ENCODE data around the gene GRIK1.

The GRIK1 gene

DNA sequence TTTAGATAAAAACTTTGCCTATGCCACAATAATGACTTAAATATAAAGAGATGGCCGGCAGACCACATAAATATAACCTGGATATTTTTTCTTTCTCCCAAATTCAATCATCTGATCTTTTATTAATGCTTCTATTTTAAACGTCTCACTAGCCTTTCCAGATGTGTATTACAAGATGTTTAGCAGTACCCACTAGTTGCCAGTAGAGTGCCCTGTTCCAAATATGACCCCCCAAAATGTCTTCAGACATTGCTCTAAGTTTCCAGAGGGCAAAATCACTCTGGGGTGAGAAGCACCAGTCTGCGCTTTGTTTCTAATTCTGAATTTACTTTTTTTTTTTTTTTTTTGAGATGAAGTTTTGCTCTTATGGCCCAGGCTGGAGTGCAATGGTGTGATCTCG is 268.1 kb downstream of the GRIK1 start:
- no peak for DNase-seq (ENCODE audit: low read depth)

DNA sequence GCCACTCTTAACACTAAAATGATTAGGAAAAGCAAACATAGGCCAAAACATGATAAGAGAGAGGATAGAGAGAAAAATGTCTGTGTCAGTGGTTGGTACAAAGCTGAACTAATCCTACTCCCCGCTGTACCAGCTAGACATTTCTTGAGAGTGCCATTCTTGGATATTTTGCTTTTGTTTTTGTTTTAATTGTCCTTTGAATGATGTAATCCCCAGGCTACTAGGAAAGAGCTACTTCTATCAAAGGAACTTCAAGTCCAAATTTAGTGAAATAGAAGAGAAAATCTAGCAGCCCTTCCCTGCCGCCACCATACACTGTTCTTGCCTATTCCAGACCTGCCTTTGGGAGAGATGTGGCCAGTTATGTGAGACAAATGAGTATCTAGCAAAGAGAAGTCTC is 269.6 kb downstream of the GRIK1 start:
- no peak for DNase-seq (ENCODE audit: low read depth)

DNA sequence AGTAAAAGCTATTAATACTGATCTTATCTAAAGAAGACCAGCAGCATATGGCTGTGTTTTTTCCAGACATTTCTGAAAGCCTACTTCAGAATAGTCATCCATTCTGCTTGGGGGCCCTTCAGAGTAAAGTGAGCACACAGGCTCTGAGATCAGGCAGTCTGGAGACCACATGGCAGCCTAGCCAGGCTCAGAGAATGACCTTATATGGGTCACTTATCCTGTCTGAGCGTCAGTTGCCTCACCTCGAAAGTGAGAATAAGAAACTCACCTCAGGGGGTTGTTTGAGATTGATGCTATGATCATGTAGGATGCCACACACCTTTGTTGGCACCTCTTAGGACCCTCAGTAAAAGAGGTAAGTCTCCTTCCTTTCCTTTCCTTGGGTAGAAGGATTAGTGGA is 270.4 kb downstream of the GRIK1 start:
- DNase-seq (ENCODE audit: low read depth), result no peak

DNA sequence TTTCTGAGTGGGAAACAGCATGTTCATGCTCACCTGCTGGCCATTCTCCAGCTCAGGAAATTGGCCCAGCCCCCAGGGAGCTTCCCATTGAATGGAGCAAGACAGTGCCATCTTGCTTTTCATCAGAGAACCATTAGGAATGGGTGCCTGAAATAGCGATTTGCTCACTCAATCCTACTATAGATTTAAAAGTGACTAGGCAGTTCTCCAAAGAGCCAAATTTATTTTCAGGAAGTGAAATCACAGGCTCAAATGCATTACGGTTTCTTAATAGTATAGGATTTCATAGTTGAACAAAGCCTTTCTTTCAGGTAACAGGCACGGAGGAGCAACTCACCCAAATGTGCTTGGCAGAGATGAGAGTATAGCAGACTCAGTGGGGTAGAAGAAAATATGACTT is 272.1 kb downstream of the GRIK1 start:
- no peak for DNase-seq (ENCODE audit: low read depth)

DNA sequence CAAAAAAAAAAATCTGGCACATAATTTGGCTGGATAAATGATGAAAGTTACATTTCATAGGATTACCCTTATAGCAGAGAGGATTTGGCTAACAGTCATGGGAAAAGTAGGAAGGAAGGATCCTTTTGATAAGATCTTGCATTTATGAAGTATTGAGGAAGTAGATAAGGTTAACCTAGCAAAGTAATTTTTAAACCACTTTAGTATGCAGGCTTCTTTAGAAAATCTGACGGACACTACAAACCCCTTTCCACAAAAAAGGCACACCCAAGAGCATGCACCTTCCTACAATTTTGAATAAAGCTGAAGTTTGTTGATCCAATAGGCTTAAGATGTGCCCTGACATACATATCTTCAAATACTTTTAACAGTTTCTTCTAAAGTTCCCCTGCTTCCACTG is 275.2 kb downstream of the GRIK1 start:
- no peak for DNase-seq (ENCODE audit: low read depth)

DNA sequence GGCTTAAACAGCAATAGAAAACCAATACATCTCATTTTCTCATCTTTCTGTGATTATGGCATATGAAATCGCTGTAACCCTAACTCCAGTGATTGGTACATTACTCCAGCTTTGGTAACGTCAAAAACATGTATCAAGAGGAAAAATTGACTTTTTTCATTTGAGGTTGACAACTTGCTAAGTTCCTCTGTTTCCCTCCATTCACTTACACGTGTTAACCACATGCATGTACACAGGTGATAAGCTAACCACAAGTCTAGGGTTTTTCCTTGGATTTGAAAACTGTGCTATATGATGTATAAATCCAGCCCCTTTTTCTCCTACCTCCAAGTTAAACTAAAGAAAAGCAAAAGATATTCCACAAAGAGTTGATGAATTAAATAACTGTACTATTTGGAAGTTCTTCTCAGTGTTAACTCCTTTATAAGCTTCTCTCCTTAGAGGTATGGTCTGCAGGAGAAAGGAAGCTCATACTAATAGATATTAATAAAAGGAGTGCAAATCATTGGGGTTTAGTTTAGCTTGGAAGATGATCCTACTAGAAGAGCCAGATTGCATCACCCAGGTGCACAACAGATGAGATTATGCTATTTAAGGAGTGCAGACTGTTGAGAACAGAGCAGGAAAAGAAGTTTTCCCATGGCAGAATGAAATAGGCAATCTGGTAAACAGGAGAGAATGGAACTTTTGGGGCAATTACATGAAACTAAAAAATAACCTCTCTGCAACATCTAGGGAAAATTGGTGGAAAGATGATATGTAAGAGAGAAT is 277.9 kb downstream of the GRIK1 start:
- DNase-seq (ENCODE audit: low read depth), result no peak

DNA sequence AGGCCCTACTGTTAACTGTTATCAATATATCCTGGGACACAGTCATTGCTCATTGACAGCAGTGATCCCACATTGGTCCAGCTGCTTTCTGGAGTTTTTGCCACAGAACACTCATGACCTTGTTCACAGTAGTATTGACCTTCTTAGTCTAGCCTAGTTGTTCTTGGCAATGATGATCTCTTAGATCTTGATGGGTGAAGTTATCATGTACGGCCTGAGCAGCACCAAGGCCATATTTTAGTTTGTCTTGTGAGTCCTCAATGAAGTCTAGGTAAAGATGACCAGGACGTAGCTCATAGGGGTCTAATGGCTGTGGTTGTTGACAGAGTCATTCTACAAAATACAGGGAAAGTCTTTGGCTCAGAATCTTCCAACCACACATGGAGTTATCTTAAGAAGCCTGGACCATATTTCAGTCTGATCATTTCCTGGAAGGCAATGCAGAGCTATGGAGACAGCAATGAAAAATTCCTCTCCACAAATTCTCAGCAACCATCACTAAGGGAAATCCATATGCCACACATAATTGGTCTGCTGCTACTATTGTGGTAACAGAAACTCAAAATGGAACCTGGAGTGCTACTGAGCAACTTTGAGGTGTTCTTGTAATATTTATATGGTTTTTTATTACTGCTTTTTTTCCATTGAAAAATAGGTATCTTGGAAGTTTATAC is 279.6 kb downstream of the GRIK1 start:
- no peak for DNase-seq (ENCODE audit: low read depth)

DNA sequence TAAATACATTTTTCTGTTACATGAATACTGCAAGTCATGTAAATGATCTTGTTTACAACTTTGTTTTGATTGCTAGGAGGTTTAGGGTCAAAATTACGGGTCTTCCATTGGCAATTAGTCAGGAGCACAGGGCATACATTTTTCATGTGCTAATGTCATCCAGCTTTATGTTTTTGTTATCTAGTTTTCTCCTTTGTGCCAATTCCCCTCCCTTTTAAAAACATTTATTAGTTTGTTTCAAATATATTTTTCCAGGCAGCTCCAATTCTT is 280.9 kb downstream of the GRIK1 start:
- DNase-seq (ENCODE audit: low read depth), result no peak

DNA sequence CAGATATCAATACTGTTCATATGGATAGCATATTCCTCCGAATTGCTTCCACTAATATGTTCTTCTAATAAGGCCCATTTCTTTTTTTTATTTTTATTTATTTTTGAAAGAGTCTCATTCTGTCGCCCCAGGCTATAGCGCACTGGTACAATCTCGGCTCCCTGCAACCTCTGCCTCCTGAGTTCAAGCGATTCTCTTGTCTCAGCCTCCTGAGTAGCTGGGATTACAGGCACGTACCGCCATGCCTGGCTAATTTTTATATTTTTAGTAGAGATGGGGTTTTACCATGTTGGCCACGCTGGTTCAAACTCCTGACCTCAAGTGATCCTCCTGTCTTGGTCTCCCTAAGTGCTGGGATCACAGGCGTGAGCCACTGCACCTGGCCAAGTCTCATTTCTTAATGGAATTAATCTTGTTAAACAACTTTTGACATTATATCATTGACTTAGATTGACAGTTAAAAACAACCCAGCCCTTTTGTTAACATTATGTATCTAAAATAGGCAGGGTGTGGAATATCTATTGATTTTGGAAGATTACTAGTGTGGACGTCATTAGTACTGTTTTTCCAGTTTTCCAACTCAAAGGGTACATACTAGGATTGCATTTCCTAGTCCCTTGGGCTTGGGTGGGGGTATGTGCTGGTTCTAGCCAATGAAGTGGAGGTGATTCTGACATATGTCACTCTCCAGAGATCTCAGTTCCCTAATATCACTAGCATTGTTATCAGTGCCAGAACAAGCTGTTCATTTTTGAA is 281.4 kb downstream of the GRIK1 start:
- no peak for DNase-seq (ENCODE audit: low read depth)

DNA sequence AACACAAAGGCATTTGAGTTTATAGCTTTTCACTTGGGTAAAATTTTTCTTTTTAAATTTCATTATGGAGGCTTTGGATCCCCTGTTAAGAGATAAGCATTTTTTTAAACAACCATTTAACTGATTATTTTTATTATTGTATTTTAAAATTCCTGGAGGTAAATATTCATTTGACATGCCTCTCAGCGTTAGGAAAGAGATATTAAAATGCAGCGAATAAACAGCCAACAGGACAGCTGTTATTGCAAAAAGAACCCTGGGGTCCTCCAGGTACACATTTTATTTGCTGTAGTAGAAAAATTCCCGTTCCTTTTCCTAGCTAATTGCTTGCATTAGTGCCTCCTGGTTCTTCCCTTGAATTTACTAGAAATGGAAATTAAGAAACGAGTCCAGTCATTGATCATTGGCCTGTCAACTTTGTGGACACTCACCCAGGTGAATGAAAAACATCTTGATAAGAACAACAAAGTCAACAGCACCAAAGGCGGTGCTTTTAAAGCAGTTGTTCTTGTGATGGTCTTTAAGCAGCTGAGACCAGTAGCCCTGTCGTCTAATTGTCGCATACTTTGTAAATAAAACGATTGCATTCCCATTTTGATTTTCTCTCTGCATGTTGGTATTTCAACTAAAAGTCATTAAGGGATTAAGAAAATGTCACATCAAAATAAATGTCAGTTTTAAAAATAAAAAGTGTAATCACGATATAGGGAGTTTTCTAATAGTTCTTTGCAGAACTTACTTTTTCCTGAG is 282.4 kb downstream of the GRIK1 start:
- no peak for DNase-seq (ENCODE audit: low read depth)

DNA sequence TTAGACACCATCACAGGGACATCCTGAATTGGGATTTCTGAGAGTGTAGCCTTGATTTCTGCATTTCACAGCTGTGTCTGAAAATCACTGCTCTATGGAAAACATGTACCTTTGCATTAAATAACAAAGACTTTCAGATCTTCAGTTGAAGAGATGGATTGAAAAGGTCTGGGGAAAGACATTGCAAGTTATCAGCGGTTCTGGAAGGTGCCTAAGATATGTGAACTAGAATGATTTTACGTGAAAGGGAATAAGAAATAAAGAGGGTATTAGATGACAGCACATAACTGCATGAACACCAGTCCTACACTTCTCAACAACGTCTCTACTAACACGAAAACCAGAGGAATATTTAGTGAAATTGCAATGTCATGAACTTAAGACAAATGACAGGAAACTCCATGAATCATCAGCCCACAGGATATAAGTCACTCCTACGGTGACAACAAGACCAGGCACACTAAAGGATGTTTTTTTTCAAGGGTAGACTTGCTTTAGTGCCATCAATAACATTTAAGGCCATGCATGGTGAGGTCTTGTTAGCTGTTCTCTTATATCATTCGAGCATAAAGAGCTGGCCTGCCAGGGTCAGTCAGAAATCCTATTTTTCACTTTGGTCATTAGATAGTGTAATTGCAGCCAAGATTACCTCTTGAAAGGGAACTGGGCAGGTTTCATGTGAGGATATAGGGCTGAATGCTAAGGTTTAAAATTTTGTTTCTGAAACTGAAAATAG is 283.1 kb downstream of the GRIK1 start:
- DNase-seq (ENCODE audit: low read depth), result no peak

DNA sequence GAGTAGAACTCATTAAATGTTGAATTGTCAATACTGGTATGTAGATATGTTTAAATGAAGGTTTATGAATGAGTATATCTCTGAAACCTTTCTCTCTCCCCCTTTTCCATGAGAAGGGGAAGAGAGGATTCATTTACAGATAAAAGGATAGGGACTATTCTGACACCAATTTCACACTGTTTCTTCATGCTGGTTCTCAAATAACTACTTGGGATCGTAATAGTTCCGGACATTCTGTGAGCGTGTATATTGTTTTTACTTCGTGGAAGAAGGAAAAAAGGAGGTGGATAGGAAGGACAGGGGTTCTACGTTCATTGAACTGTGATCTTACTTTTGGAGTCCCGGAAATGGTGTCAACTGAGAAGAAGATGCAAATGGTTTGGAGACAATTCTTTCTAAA is 284.2 kb downstream of the GRIK1 start:
- DNase-seq (ENCODE audit: low read depth), result no peak

DNA sequence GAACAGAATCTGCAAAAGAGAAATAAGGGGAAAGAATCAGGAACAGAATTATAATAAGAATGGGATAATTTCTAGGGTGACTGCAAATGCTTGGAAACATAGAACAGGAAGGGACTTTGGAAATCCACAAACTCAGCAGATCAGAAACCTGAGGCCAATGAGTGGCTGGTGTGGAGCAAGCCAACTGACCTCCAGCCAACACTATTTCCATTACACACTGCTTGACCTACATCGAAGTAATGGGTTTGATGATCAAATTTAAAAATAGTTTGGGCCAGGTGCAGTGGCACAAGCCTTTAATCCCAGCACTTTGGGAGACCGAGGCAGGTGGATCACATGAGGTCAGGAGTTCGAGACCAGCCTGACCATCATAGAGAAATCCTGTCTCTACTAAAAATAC is 284.9 kb downstream of the GRIK1 start:
- DNase-seq (ENCODE audit: low read depth), result no peak

DNA sequence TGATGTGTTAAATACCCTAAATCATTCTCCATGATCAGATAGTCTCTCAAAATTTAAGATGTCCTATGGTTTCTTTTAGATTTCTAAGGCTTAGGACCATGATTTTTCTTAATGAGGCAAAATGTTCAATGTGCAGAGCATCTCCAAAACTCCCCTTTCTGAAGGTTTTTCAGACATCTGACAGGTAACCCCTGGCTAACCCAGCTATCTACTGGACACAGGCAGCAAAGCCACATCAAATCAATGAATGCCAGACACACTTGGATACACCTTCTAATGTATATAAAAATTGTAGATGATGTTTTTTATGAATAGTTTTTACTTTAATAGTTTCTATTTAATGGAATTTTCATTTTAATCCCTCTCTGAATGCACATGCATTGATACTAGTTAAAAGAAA is 285.6 kb downstream of the GRIK1 start:
- DNase-seq (ENCODE audit: low read depth), result no peak

DNA sequence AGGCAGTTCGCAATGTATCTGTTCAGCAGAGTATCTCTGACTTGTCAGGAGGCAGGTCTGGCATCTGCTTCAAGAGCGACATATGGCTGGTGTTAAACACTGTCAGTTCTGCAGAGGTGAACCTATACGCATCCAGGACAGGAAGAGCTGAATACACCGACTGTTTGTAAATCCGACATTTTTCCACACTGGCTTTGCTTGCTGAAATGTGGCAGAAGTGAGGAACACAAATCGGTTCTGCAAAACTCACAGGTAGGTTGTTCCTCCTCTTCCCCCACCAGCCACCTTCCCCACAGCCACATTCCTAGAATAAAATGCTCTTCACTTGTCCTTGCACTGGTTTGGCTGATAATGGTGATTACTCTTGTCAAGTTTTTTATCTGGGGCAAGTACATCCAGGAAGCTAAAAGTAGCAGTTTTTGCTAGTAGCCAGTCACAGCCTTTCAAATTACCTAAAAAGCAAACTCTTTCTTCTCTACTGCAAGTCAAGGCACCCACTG is 289.2 kb downstream of the GRIK1 start:
- DNase-seq (ENCODE audit: low read depth), result no peak

DNA sequence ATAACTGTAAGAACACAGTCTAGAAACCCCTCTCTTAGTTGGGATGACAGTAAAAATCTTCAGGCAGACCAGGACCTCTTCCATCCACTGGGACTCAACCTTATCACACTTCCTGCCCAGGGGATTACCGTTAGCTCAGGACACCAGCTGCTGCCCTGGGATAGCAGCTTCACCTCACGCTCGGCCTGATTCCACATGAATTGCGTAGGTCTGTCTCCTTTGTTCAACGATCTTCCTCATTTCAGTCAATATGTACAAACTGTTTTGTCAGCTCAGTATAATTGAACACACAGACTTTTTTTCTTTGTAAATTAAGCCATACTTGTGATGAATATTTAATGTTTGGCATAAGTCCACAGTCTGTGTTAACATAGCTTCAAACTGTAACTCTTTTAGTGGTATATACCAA is 290.4 kb downstream of the GRIK1 start:
- no peak for DNase-seq (ENCODE audit: low read depth)

DNA sequence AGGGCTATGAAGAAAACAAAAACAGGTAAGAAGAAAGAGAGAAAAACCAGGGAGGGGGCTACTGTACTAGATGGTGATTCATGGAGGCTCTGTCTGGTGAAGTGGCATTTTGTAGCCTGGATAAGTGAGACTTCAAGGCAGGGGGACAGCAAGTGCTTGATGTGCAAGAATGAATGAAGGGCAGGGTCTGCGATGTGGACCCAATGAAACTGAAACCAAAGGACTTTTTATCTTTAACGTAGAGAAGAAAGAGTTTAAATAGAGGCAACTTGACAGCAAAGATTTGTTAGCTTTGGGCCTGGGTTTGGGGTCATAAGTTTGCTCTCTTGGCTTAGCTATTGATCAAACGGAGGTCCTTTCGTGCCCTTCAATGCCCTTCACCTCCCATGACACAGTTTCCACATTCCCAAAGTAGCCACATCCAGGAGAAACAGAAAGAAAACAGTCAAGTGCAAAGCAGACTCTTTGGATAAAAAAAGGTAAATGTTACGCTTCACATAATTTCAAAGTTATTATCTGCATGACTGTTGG is 291.0 kb downstream of the GRIK1 start:
- DNase-seq (ENCODE audit: low read depth), result no peak

DNA sequence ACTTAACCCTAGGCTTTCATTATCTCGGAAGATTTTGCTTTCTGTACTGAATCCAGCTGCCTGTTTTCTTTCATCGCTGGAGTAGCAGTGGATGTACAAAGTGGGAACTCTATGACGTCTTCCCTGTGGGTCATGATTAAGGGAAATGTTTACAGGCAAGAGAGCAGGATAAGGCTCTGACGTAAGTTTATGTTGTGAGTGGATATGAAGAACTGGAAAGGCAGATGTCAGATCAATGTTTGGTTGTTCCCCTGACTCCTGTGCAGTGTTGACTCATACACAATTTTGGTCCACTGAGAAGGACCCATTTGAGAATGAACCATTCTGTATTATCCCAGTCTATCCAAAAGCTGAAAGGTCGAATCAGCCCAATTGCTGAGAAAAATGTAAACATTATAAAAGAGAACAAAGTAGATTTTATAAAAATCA is 292.4 kb downstream of the GRIK1 start:
- no peak for DNase-seq (ENCODE audit: low read depth)

DNA sequence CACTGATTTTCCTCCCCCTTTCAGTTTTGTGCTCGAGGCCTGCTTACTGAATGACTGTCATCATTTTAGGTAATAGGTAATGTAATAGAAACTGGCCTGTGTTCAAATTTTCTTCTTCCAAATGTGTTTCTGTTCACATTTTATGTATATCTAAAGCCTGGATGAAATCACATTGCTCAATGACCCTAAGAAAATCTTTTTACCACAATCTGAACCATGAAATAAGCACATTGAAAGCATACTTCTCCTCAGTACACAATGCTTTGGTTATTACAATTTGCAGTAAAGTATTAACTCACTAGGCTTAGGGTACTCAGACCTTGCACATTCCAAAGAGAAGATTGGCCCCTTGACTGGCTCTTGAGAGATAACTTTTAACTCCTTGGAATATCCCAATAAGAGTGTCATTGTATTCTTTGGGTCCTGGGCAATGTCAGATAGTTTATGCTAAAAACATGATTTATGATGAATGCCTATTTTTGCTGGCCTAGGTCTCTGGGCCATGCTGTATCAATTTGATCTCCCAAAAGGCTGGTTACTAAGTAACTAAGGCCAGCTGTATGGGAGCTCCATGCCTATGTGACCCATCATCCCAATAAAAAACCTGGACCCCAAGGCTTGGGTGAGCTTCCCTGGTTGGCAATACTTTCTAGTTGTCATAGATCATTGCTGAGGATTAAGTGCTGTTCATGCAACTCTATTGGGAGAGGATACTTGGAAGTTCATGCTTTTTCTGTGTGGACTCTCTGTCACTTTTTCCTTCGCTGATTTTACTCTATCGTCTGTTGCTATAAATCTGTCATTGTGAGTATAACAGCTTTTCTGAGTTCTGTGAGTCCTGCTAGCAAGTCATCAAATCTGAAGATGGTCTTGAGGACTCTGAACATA is 293.9 kb downstream of the GRIK1 start:
- DNase-seq (ENCODE audit: low read depth), result no peak

DNA sequence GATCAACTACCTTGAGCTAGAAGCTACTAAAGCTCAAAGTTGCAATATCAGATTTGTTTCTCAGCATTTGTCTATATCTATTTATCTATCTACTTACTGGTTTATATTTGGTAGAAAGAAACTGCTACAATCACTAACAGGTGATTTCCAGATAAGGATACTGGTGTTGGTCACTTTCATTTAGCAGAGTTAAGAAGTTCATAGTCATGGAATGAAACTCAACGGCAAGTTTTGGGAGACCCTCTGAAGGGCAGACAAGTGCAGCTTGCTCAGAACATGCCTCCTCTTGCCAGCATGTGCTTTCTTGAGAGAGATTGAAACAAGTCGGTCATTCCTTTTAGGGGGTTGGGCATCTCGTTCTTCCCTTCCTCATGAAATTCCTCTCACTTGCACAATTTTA is 296.5 kb downstream of the GRIK1 start:
- no peak for DNase-seq (ENCODE audit: low read depth)
